Adrenal gland (tissue), 12 donors: Measurements from ENCODE around the gene NPY2R. TPM values are rescaled to one million over a fixed set of nuclear protein-coding genes. Genes with fewer than 3 reads are reported as not detected.

Experiments
- DNase-seq, 7 donors: peaks; one replicate each; pipeline ENCODE4 v3.0.0-alpha.2; 2019 to 2020
- H3K27ac ChIP-seq, 5 donors: fragments of 200-600 bp; sonication (generic) in 4 of 5; 1 replicate in 3 of 5; 2 replicates in 2 of 5; pipeline versions ENCODE4 v1.5.1 to v1.8.0; 2016 to 2020; ENCODE audit warnings: mild to moderate bottlenecking in 1 of 5
- H3K27me3 ChIP-seq: fragments of 200-600 bp; 2 replicates; pipeline ENCODE4 v1.8.0; 2021
- H3K36me3 ChIP-seq, 2 donors: fragments of 200-600 bp; replicated peaks in 1 of 2; 1 replicate in 1 of 2; 2 replicates in 1 of 2; pipeline versions ENCODE4 v1.5.1 to v1.8.0; 2018 to 2022
- H3K4me1 ChIP-seq, 2 donors: fragments of 200-600 bp; replicated peaks in 1 of 2; 1 replicate in 1 of 2; 2 replicates in 1 of 2; pipeline versions ENCODE4 v1.5.1 to v1.8.0; 2018 to 2021
- H3K4me3 ChIP-seq, 4 donors: fragments of 200-600 bp; sonication (generic) in 3 of 4; one replicate each; pipeline ENCODE4 v1.5.1; 2016 to 2018
- H3K9me3 ChIP-seq, 3 donors: fragments of 200-600 bp; sonication (generic) in 1 of 3; replicated peaks in 1 of 3; 1 replicate in 2 of 3; 2 replicates in 1 of 3; pipeline versions ENCODE4 v1.5.1 to v1.8.0; 2016 to 2021
- POLR2A ChIP-seq, 2 donors: fragments of 450-650 bp; IDR thresholded peaks; one replicate each; pipeline ENCODE4 v1.6.1; 2017; ENCODE audit warnings: antibody characterized with exemption in 2 of 2, mild to moderate bottlenecking in 2 of 2, moderate library complexity in 1 of 2
- WGBS, 4 donors: extraction: QIAGEN DNeasy Blood & Tissue Kit in 2 of 4; methylation state at CpG; one replicate each; pipeline versions ENCODE4 v1.1.5 to v1.1.7; 2013 to 2017; 5-methylcytosine and 5-hydroxymethylcytosine counted together
- intact Hi-C, 2 donors: fragments of 100-400 bp; cut with DNase I; formaldehyde crosslinking; loops; one replicate each; pipeline versions ENCODE4 v1.14.1 to v1.15.0; 2022 to 2023
- polyA plus RNA-seq, 3 donors: library from polyadenylated mRNA; stranded (reverse); fragments of 200-250 nt in 2 of 3; fragments of 350-450 nt in 1 of 3; fragmentation: Illumina TruSeq in 1 of 3; extraction: RNeasy Lipid Tissue Mini Kit (QIAGEN cat#74804) in 1 of 3; gene quantifications; one replicate each; pipeline ENCODE4 v1.2.3, GENCODE V29; 2013 to 2014
- total RNA-seq, 9 donors: library from RNA; depleted of rRNA in 4 of 9; stranded (reverse); fragments of >200 nt in 4 of 9; fragments of 120-200 nt in 1 of 9; fragmentation: NEBNext Ultra II Directional in 1 of 9; extraction: Animal tissue kit (Norgen Biotek cat#: 25700) in 1 of 9; gene quantifications; one replicate each; pipeline versions ENCODE4 v1.1.0 to v1.2.4, GENCODE V29; 2013 to 2023
- TF ChIP-seq, protein P1 (sequence below), 6 experiments: fragments of 450-650 bp in 4 of 6; fragments of 200-600 bp in 2 of 6; sonication (generic) in 1 of 6; IDR thresholded peaks; 1 replicate in 5 of 6; 2 replicates in 1 of 6; pipeline versions ENCODE4 v1.5.1 to v1.8.0; 2016 to 2021; ENCODE audit warnings: antibody characterized with exemption in 6 of 6, mild to moderate bottlenecking in 2 of 6, moderate library complexity in 1 of 6
- donor health status: healthy with polysubstance abuse.
- donor health status: Bipolar disorder and iron deficiency.
- donor health status: DM: yes; HTN: yes; CAD: no.
- donor health status: DM: no; HTN: no; CAD: no.
- donor health status: DM: no; HTN: no; CAD: no.
- donor health status: DM: yes; HTN: yes; CAD: no.

NPY2R gene
- total and polyA plus RNA-seq, 12 donors = 0.03 to 0.55 (median 0.12) TPM; not detected in 8

DNA sequence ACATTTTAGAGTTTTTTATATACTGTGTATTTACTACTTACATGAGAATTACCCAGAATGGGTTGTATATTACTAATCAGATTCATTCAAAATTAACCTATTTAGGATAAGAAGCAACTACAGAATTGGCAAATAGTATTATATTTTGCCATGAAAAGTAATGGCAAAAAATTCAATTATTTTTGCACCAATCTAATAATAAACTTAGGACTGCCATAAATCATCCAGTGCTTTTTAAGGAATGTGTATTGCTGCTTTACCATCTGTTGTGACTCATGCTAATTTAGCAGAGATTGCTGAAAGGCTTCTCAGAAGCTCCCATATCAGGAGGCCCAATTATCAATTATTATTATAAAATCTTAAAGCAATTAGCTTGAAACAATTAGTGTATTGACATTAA is 24.0 kb downstream of the NPY2R start:
- Histone ChIP-seq H3K4me1 (no peaks in the 10 kb centered on the region), H3K36me3 (no peaks in the 10 kb centered on the region), H3K27ac (no peak overlapping the region), H3K9me3 (no peaks in the 10 kb centered on the region), H3K4me3 (no peak overlapping the region), H3K27me3 (no peaks in the 10 kb centered on the region)
- TF ChIP-seq, protein P1, sequence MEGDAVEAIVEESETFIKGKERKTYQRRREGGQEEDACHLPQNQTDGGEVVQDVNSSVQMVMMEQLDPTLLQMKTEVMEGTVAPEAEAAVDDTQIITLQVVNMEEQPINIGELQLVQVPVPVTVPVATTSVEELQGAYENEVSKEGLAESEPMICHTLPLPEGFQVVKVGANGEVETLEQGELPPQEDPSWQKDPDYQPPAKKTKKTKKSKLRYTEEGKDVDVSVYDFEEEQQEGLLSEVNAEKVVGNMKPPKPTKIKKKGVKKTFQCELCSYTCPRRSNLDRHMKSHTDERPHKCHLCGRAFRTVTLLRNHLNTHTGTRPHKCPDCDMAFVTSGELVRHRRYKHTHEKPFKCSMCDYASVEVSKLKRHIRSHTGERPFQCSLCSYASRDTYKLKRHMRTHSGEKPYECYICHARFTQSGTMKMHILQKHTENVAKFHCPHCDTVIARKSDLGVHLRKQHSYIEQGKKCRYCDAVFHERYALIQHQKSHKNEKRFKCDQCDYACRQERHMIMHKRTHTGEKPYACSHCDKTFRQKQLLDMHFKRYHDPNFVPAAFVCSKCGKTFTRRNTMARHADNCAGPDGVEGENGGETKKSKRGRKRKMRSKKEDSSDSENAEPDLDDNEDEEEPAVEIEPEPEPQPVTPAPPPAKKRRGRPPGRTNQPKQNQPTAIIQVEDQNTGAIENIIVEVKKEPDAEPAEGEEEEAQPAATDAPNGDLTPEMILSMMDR (IDR thresholded peaks at IDR 0.05) = no peak
- TF ChIP-seq POLR2A (IDR thresholded peaks at IDR 0.05) = no peak
- intact Hi-C loops = no loop called here
- DNase-seq = no peak

DNA sequence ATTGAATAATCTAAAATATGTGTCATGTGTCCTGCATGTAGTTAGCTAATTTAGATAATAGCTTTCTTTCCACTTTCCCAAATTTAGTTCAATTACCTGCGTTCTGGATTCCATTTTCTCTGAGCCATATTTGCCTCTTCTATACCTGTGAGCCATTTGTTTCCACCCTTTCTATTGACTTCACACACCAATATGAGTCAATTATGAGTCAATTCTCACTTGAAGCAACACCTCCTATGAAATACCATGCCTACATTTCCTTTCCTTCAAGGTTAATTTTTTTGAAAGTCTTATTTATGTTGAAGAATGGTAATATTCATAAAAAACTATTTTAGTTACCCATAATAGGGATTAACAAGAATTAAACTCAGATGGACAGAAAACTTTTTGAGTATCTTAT is 25.8 kb downstream of the NPY2R start:
- TF ChIP-seq POLR2A (IDR thresholded peaks at IDR 0.05) = no peak
- Histone ChIP-seq H3K27ac (no peak overlapping the region), H3K36me3 (no peaks in the 10 kb centered on the region), H3K4me3 (no peak overlapping the region), H3K4me1 (no peaks in the 10 kb centered on the region), H3K27me3 (no peaks in the 10 kb centered on the region), H3K9me3 (no peaks in the 10 kb centered on the region)
- WGBS, 4 donors = 71 to 83% (median 75%) methylated on average over 1 of the region's 1 CpG
- no peak for DNase-seq
- intact Hi-C loops = no loop called here

DNA sequence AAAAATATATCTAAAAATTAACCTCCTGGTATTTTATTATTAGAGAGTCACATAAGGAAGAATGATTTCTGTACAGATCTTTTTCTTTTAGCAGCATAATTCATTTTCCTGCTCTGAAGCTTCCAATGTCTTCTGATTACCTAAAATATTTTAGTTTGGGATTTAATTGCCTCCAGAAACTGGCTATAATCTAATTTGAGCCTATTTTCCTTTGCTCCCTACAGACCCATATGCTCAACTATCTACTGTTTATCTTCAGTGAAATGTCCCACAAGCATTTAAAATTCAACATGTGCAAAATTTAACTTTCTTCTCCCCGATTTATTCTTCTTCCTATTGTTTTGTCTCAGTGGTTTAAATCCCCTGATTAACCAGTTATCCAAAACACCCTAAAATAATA is 29.1 kb downstream of the NPY2R start:
- Histone ChIP-seq H3K27me3 (no peaks in the 10 kb centered on the region), H3K4me3 (no peak overlapping the region), H3K27ac (no peak overlapping the region), H3K36me3 (no peaks in the 10 kb centered on the region), H3K9me3 (no peaks in the 10 kb centered on the region), H3K4me1 (no peaks in the 10 kb centered on the region)
- 52 to 67% (median 61%) methylated on average over 1 of the region's 1 CpG for WGBS, 4 donors
- DNase-seq = no peak
- TF ChIP-seq, protein P1 (IDR thresholded peaks at IDR 0.05) = no peak
- no peak for TF ChIP-seq POLR2A (IDR thresholded peaks at IDR 0.05)
- intact Hi-C loops = no loop called here

DNA sequence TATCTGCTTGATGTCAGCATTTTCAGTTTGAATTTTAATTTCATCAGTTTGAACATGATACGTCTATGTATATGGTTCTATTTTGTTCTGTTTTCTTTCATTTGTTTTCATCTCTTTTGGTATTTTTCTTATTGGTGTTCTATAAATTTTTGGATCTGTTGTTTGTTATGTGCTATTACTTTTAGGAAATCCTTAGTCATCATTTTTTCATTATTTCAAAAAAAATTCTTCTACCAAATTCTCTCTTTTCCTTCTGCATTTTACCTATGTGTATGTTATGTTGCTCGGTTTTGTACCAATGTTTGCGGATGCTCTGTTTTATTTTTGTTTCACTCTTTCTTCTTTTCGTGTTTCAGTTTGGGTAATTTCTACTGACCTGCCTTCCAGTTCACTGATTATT is 32.8 kb downstream of the NPY2R start:
- intact Hi-C loops = no loop called here
- TF ChIP-seq, protein P1 (IDR thresholded peaks at IDR 0.05) = no peak
- no peak for TF ChIP-seq POLR2A (IDR thresholded peaks at IDR 0.05)
- Histone ChIP-seq H3K27ac (no peak overlapping the region), H3K36me3 (no peaks in the 10 kb centered on the region), H3K4me3 (no peak overlapping the region), H3K27me3 (no peaks in the 10 kb centered on the region), H3K4me1 (no peaks in the 10 kb centered on the region), H3K9me3 (no peaks in the 10 kb centered on the region)
- DNase-seq = no peak
- 80 to 91% (median 85%) methylated on average over 4 of the region's 4 CpGs for WGBS, 4 donors

DNA sequence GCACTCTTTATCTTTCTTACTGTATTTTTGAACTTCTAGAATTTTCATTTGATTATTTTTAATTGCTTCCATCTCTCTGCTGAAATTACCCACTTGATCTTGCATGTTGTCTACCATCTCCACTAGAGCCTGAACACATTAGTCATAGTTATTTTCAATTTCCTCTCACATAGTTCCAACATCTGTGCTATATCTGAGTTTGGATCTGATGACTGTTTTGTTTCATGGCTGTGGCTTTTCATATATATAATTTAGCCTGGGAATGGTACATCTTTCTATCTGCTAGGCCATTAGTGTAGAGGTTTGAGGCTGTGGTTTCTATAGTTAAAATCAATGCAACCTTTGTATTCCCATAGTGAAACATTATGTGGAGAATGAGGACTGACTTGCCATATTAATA is 33.2 kb downstream of the NPY2R start:
- no peak for DNase-seq
- Histone ChIP-seq H3K27ac (no peak overlapping the region), H3K4me1 (no peaks in the 10 kb centered on the region), H3K9me3 (no peaks in the 10 kb centered on the region), H3K4me3 (no peak overlapping the region), H3K36me3 (no peaks in the 10 kb centered on the region), H3K27me3 (no peaks in the 10 kb centered on the region)
- TF ChIP-seq, protein P1 (IDR thresholded peaks at IDR 0.05) = no peak
- no peak for TF ChIP-seq POLR2A (IDR thresholded peaks at IDR 0.05)
- intact Hi-C loops = no loop called here
